GM19328 (cell line): ENCODE measurements around the gene MAPRE2.

ENCODE experiments used
- ATAC-seq: cut with Tn5 transposase; IDR thresholded peaks from one replicate; pipeline ENCODE4 v1.9.1; 2021; ENCODE audit warnings: mild to moderate bottlenecking, moderate library complexity; ENCODE audit not compliant: unreplicated experiment

Gene MAPRE2

DNA sequence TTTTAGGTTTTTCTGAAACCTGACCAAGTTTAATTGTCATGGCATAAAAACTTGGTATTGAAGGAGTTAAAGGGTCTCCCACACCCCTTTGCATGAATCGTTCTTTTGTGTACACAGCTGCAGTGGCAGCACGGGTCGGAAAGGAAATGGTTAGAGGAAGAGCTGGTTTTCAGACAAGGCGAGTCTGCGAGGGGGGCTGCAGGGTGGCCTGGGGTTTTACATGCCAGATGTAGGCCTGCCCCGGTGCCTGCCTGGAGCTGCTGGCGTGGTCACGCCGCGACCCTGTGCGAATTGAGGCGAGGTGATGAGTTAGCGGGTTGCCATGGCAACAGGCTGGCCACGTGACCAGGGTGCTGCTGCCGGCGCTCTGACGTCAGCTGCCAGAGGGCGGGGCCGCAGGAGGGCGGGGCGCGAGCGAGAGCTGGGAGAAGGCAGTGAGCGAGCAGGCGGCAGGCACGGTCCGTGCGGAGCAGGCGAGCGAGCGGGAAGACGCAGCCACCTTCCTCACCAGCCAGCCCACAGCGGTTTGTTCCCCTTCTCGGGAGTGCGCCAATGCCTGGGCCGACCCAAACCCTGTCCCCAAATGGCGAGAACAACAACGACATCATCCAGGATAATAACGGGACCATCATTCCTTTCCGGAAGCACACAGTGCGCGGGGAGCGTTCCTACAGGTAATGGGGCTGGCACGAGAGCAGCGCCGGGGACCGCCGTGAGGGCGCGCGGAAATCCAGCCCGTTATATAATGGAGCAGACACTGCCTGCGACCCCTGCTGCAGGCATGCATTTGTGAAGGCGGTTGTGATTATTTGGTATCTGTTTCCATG, at the start of gene MAPRE2:
Gene MAPRE2 (plus strand): TSS at position 426 of the 827 bp plus-strand sequence. CDS start 127 bp downstream, at position 553.
- ATAC-seq, result peak; percentile 81

DNA sequence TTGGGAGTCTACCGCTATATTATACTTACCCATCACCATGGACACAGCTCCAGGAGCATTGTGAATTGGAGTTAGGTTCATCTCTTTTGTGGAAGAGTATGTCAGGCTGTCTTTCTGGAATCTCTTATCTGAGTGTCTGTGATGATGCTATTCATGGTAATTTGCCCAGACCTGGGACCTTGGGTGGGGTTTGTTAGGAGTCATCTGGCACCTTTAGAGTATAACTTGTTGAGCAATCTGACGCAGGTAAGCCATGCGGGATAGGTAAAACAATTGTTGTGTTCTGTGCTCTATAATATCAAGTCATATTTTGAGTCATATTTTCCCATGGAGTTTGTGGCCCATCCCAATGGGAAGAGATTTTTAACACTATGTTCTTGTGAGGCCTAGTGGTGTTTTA, 49.7 kb upstream of the MAPRE2 start:
- no peak for ATAC-seq

DNA sequence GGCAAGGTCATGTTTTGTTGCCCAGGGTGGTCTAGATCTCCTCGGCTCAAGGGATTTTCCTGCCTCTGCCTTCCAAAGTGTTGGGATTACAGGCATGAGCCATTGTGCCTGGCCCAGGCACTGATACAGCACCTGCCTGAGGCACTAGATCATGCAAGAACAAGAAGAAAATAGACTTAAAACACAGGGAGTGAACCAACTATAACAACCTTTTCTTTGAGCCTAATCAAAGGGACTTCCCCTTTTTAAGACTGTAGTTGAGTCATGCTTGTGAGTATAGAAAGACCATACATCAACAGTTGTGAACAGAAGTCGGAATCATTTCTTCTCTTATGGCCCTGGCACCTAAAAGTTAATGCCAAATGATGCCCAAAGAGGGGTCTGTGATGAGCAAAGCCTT, 47.9 kb upstream of the MAPRE2 start:
- no peak for ATAC-seq

DNA sequence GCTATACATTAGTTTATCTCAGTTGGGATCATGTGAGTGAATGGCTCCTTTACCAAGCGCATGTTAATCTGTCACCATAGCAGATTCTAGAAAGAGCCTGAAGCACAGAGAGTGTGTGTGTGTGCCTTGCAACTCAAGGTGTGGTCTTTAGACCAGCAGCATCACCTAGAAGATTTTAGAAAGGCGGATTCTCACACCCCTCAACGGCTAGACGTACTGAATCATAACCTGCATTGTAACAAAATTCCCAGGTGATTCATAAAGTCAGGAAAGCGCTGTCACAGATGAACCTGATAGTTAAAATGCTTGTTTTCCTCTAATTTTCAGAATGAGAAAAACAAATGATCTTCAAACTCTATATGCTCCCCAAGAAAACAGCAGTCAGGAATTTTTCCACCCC, 45.5 kb upstream of the MAPRE2 start:
- no peak for ATAC-seq

DNA sequence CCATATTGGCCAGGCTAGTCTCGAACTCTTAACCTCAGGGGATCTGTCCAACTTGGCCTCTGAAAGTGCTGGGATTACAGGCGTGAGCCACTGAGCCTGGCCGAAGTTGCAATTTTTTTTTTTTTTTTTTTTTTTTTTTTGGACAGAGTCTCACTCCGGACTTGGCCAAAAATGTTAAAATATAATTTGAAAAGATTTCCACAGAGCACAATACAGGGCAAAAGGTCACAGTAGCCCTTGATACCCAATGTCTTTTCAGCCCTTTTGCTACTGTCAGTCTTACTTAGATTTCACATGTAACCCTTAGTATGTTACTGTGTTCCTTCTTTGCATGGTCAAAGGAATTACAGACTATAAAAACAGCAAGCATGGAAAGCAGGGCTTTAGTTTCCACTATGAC, 42.6 kb upstream of the MAPRE2 start:
- no peak for ATAC-seq

DNA sequence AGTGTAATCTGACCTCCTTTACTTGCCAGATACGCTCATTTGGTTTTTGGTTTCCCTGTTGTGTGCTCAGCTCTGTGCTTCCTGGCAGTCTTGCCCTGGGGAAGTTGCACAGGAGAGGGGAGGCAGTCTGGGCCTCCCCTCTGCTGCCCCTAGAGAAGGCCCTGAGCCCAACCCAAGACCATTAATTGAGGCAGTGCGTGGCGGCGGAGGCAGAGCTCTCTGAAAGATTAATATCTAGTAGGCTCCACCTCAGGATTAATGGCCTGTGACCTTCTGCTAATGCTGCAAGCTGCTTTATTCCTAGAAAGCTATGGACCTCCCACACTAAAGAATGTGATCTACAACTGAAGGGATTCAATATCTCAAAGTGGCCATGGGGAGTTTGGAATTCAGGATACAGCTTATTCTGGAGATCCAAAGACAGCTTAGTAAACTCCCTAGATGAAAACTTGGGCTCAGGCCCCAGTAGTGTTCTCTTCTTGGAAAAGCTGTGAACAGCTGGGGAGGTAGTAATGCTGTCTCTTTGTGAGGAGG, 41.4 kb upstream of the MAPRE2 start:
- no peak for ATAC-seq

DNA sequence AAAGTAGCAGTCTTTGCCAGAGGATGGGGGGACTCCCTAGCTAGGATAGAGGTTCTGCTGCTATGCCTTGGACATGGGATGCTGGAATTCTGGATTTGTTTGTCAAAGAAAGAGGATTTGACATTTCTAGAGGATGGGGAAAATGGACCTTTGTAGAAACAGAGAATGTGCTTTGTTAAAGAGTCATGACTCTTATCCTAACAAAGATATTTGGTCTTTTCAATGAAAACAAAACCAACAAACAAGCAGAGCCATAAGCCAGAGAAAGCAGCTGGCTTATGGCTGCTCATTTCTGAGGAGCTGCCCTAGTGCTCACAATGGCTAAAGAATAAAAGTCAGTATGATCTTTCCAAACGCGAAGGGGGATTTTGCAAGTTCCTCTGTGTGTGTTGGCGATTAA, 40.8 kb upstream of the MAPRE2 start:
- no peak for ATAC-seq

DNA sequence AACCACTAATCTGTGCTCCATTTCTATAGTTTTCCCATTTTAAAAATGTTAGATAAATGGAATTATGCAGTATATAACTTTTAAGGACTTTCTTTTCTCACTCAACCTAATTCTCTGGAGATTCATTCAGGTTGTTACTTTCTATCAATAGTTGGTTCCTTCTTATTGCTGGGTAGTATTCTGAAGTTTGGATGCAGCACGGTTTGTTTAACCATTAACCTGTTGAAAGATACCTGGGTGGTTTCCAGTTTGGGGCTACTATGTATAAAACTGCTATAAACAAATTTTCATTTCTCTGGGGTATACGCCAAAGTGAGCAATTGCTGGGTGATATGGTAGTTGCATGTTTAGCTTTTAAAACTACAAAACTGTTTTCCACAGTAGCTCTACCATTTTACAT, 39.1 kb upstream of the MAPRE2 start:
- no peak for ATAC-seq

DNA sequence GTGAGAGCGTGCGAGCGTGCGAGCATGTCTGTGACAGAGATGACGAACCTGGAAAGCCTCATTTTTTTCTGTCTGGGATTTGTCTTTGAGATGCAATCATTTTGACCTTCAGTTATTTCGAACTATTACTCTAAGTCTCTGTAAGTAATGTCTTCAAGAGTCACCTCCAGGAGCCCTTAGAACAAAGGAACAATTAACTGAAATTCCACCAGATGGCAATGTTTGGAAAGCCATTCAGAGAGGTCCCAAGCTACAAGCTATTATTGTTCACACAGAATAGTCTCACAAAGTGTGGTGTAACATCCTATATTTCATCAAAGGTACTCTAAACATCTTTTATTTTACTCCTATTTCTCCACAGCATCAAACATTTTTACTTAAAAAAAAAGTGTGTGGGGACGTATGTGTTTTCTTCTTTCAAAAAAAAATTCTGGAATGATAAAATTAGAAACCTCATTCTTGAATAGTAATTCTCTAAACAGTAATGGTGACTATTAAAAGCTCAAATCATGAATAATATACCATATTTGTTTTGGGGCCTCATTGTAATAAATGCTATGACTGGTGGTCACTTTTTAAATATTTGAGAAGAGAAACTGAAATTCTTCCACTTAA, 35.1 kb upstream of the MAPRE2 start:
- ATAC-seq, result no peak

DNA sequence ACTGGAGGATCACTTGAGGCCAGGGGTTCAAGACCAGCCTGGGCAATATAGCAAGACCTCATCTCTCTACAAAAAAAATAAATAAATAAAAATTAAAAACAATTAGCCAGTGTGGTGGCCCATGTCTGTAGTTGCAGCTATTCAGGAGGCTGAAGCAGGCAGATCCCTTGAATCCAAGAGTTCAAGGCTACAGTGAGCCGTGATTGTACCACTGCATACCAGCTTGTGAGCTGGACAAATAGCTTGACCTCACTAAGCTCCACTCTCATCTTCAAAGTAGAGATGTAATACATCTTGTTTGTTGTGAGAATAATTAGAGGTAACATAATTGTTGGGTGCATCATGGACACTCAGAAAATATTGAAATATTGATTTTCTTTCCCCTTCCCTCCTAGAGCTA, 31.1 kb upstream of the MAPRE2 start:
- no peak for ATAC-seq

DNA sequence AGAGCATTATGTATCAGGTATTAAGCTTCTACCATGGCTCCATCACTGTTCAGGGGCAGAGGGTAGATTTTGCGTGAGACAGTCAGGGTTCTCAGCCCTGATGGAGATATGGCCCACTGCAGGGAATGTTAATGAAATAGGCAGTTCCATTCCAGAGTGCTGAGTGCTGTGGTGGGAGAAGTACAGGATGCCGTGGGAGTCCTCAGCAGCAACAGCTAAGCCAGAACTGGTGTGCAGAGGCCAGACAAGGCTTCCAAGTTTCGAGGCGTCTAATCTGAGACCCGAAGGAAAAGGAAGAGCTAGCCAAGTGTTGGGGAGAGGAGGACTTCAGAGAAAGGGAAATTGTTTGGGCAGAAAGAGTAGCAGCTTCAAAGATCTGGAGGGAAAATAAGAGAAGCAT, 30.2 kb upstream of the MAPRE2 start:
- ATAC-seq, result no peak

DNA sequence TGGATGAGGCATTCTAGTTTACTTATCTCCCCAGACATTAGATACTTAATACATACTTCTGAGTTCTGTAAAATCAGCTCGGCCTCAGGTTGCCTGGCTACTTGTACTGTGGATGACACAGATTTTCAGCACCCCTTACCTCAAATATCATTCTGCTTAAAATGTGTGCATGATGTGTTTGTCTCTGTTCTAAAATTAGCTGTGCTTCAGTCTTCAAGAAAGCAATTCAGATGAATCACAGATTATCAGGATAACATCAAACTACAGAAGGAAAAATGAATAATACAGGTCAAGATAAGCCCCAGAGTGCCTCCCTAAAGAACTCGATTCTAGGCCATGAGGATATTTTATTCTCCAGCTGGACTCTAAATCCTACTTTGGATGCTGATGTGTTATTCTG, 21.3 kb upstream of the MAPRE2 start:
- ATAC-seq, result no peak

DNA sequence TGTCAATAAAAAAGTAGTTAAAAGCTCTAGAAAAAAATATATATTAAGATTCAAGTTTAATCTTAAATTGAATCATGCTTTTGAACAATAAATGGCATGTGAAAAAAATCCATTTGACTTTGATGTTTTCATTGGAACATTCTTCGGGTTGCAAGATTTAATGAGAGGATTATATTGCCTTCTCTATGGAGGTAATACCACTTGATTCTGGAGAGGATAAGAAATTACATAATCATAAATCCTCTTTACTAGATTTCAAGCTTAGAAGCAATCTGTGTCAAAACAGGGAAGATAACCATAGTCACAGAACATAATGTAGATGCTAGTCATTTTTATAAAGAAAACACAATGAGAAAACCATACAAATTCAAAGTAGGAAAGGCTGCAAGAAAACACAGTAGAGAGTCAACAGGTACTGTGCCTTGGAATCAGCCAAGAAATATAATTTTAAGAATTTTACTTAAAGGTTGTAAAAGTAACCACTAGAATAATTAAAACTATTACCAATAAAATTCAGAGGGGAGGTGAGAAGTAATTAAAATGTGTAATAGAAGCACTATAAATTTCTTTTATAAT, 18.7 kb upstream of the MAPRE2 start:
- ATAC-seq, result no peak

DNA sequence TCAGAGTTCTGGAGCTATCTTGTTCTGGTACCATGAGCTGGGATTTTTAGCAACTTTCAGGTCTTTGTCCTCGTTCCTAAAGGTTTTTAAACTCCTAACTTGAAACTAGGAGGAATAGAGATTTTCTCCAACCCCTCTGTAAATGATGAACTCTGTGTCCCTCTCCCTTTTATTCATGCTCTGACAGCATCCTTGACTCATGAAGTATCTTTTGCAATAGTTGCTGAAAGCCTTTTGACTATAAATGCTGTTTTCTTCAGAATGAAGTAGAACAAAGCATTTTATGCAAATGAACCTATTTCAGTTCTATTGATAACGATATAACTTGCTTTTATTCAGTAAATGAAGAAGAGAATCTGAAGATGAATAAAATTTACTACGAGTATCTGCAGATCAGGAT, 17.0 kb upstream of the MAPRE2 start:
- no peak for ATAC-seq

DNA sequence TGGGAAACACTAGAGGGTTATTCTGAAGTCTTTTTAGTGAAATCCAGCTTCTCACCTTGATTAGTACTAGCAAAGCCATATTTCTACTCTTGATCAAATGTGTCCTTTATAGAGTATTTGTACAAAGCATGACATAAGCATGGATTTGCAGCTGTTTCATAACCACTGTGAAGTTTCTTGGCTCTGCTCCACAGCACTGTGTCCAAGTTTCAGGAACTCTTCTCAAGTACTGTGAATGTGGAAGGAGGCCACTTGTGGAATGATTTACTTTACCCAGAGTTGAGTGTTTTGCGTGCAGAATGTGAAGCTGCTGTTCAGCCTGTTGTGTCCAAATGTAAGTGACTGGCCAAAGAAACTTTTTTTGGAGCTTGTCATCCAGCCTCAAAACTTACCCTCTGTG, 16.2 kb upstream of the MAPRE2 start:
- ATAC-seq, result no peak

DNA sequence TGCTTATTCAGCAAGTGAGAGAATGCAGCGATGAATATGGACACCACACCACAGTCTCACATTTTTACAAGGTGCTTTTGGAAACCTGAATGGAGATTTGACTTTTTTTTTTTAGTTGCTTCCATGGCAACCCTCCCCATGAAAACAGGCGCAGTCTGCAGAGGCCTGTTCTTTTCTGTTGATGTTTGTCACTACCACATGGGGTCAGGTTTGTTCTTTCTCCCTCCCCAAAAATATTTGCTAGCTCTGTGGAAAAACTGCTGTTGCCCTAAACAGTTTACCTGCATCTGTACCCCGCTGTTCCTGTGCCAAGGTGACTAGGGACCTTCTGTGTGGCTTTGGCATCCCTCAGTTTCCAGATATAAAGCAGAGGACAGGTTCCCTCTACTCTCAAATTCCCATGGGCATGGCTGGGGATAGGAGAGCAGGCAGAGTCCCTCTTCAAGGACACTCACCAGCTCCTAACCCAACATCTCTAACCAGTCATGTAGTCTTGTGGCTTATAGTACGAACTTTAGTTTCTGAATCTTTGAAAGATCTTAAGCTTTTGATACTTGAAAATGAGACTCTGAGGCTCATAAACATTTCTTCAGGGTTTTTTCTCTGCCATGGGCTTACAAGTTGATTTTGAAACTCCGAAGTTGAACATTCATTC, 14.7 kb upstream of the MAPRE2 start:
- ATAC-seq, result no peak

DNA sequence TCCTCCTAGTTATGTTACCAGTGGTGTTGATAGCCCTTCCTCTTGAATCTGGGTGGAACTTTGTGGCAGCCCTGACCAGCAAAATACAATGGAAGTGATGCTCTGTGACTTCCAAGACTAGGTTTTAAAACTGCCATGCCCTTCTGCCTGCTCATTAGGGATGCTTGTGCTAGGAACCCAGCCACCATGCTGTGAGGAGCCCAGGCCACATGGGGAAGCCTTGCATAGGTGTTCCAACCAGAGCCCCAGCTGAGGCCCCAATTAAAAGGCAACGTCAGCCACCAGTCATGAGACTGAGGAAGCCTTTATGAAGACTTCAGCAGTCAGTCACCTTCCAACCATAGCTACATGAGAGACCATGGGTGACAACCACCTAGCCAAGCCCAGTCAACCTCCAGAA, 14.0 kb upstream of the MAPRE2 start:
- ATAC-seq, result no peak

DNA sequence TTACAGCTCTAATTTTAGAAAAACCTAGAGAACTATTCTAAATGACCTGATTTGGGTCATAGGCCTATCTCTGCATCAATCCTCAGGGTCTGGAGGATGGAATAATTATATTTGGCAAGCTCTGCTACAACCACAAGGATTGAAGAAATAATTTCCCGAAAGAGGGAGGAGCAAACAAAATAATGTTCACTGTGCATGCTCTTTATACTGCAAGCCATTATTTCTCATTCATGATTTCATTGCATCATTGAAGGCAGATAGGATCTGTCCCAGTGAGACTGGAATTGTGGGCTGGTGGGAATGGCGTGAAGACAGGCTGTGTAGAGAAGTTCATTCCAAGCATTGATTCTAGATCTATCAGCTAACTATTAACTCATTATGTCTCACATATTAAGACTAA, 12.7 kb upstream of the MAPRE2 start:
- no peak for ATAC-seq

DNA sequence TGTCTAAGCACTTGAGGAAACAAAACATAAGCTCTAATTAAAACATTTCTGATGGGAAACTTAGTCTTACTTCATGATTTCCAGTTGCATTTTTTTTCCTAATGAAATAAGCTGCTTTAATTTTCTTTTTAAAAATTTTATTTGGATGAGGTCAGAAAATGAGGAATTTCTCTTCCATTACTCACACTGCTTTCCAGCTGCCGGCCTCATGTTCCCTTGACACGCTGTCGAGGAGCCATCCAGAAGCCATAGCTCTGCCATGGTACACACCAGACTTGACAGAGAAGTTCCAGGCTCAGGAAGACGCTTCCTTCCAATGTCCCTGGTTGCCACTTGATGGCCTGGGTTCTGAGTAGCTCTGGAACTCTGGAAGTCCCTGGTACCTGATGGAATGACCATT, 12.1 kb upstream of the MAPRE2 start:
- ATAC-seq, result no peak

DNA sequence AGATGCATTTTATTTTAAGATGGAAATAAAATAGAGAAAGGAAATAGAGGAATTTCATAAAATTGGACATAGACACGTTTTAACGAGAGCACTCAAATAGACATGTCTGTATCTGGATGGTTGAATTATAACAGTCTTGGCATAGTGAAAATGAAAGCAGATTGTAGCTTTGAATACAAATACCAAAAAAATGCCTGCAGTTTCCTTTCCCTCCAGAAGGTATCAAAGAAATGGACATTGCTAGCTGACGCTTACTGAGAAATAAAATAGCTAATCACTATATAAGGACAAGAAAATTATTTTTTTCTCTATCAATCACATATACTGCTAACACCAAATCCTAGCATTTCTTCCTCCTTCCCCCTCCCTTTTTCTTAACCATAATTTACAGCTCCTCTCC, 11.4 kb upstream of the MAPRE2 start:
- ATAC-seq, result peak; percentile 67

DNA sequence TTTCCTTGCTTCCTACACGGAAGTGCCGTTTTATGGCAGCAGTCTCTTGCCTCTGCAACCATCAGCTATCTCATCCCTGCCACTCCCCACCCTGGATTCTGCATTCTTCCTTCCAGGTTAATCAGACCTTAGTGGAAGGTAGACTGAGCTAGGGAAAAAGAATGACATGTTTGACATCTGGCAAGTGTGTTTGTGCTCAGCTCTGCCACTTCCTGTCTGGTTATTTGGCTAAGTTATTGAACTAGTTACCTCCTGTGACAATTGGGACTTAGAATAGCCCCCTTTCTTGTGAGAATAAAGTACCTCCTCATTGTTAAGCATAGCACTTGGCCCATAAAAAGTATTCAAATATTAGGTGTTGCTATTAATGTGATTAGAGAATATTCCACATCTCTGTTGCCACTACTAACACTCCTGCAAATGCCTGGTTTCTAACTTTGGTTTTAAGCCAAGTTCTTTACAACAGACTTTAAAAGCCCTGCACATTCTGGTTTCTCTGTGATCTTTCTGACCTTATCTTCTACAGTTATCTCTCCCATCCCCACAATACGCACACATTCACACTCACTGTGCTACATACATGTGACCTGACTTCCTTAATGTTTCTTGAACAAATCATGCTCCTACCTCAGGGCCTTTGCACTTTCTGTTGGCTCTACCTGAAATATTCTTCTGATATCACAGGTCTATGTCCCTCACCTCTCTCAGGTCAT, 10.8 kb upstream of the MAPRE2 start:
- ATAC-seq, result peak; percentile 39
